Activated effector memory CD4-positive, alpha-beta T cell treated with anti-CD3 and anti-CD28 coated beads, Interleukin-2, amount 50 U/mL, for 16 hours (primary cell): ENCODE data around the gene UBN1.

Experiments
- DNase-seq: peaks from one replicate; pipeline ENCODE4 v3.0.0-alpha.2; 2020

The UBN1 gene

DNA sequence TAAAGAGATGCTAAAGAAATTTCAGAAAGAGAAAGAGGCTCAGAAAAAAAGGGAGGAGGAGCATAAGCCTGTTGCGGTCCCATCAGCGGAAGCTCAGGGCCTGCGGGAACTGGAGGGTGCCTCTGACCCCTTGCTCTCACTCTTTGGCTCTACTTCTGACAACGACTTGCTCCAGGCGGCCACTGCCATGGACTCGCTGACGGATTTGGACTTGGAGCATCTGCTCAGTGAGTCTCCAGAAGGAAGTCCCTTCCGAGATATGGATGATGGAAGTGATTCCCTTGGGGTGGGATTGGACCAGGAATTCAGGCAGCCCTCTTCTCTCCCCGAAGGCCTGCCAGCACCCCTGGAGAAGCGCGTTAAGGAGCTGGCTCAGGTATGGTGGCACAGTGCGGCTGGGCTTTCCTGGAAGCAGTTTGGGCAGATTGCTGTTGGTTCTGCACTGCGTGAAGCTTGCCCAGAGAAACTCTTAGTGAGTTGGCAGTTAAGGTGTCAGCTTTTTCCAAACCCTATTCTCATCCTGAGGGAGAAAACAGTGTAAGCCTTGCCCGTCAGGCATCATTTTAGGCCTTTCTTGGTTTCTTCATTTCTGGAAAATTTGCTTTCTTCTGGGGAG is 13.6 kb downstream of the UBN1 start:
- DNase-seq, result peak; percentile 44

DNA sequence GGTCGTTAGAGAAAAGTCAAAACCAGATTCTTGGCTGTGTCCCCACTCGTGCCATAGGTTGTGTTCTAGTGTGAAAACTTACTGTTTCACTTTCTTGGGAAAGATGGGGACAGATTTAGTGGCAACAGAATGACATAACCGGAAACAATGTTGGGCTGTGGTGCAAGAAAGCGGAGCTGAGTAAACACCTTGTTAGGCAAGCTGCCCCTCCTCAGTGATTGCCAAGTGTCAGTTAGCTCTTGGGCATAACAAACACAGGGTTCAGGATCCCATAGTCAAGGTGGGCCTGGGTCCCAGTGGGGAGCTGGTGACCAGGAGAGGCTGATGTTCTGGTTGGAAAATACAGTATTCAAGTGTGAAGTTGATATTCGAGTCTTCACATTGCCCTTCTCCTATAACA is 15.4 kb downstream of the UBN1 start:
- peak; percentile 24 for DNase-seq

DNA sequence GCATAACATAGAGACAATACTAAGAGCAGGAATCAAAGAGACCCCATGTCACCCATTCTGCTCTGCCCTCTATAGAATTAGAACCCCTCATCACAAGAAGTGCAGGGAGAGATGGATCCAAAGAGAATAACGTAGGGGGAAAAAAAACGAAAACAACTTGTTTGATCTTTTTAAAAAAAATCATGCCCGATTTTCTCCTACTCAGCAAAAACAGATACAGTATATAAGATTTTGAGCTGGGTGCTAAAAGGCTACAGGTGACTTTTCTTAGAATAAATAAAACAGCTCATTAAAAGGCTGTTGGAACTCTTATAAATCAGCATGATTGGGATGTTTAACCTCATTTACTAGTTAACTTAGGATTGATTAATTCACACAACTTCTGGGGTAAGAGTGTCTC is 17.4 kb downstream of the UBN1 start:
- no peak for DNase-seq

DNA sequence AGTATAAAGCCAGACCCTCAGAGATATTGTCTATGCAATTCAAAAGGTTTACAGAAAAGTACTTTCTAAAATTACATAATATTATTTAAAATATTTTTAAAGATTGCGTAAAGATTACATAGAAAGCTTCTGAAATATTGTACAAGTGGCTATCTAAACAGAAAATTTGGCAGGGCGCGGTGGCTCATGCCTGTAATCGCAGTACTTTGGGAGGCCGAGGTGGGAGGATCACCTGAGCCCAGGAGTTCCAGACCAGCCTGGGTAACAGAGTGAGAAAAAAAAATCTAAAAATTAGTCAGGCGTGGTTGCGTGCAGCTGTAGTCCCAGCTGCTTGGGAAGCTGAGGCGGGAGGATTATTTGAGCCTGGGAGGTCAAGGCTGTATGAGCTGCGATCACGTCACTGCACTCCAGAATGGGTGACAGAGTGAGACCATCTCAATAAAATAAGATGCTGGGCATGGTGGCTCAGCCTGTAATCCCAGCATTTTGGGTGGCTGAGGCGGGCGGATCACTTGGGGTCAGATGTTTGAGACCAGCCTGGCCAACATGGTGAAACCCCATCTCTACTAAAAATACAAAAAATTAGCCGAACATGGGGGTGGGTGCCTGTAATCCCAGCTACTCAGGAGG is 18.1 kb downstream of the UBN1 start:
- DNase-seq, result peak; percentile 54

DNA sequence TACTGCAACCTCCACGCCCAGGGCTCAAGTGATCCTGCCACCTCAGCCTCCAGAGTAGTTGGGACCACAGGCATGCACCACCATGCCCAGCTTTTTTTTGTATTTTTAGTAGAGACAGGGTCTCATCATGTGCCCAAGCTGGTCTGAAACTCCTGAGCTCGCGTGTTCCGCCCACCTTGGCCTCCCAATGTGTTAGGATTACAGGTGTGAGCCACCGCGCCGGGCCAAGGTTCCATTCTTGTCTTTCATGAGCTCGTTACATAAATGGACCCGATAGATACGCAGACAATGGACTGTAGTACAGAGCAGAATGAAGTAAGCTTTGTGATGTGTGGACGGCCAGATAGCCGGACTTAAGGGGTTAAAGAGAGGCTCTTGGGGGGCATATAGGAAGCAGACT is 19.3 kb downstream of the UBN1 start:
- peak; percentile 27 for DNase-seq

DNA sequence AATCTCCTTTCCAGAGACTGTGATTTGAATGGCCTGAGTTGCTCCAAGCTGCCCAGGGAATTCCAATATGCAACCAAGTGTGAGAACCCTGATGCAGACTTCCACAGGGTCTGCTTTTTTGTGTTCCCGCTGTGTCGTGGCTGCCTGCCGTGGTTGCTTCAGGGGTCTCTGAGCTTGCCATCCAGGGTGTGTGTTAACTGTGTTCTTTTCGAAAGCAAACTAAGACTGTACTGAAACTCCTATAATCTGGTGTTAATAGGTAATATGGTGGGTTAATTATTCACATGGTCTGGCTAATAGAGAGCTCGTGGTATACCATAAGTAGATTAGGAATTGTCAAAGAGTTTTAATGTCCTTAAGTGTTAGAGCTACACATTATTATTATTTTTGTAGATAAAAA is 20.7 kb downstream of the UBN1 start:
- DNase-seq, result peak; percentile 34

DNA sequence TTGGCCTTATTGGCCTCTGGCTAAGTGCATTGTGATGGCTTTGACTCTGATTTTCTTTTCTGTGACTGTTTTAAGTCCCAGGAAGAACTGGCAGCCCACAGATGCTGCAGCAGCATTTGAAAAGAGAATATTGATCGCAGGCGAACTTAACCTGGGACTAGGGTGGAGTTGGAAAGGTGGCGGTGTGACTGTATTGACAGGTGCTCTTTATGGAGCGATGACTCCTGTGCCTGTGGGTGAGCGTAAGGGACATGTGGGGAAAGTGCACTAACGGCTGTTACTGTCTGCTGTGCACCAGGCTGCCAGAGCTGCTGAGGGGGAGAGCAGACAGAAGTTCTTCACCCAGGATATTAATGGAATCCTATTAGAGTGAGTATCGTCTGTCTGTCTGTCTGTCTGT is 21.3 kb downstream of the UBN1 start:
- peak; percentile 6 for DNase-seq

DNA sequence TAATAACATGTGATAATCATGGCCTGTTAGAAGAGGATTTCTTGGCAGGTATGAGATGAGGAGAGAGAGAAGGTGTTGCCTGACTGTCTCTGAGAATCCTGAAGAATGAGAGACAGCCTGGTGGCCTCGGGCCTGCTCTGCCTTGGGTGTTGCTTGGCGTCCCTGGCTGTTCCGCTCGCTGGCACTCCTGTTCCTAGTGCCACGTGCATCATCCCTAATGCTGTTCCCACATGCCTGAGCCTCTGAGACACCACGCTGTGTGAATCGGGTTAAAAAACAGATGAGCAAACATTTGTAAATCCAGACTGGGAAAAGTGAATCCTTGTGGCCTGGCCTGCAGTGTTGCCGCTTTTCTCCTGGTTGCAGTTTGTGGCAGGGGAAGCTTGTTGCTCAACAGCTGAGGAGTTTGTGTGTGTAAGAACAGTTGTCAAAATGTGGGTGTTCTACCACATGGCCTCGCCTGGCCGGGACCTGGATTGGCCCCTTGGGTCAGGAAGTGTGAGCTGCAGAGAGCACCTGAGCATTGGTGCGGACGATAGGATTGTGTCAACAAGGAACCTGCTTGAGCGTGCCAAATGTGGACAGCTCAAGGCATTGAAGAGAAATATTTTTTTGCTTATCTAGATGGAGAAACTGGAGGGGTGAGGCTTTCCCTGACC is 22.0 kb downstream of the UBN1 start:
- DNase-seq, result peak; percentile 46

DNA sequence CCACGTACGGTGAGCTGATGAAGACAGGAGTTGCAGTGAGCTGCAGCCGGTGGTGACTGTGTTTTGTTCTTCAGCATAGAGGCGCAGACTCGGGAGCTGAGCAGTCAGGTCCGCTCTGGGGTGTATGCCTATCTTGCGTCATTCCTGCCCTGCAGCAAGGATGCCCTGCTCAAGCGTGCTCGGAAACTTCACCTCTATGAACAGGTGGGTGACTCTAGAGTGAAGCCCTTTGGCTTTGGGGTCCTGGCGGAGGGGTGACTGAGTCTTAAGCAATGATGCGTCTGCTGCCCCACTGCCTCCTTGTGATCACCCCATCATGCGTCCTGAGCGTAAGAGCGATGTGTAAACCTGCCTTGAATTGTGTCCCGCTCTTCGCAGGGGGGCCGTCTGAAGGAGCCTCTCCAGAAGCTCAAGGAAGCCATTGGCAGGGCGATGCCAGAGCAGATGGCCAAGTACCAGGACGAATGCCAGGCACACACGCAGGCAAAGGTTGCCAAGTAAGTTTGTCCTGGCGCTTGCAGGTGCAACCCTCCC is 22.9 kb downstream of the UBN1 start:
- DNase-seq, result peak; percentile 38

DNA sequence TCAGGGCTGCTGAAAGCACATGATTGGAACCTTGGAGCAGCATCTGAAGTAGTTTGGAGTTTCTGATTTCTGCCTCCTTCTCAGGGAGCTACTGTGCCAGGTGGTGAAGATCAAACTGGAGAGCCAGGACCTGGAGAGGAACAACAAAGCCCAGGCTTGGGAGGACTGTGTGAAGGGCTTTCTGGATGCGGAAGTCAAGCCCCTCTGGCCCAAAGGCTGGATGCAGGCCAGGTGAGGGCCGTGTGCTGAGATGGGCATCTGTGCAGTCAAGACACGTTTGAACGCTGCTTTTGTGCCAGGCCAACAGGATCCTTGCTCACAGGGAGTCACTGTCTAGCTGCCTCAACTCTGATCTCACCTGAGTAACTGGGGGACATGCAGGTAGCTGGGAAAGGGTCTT is 23.8 kb downstream of the UBN1 start:
- DNase-seq, result peak; percentile 46

DNA sequence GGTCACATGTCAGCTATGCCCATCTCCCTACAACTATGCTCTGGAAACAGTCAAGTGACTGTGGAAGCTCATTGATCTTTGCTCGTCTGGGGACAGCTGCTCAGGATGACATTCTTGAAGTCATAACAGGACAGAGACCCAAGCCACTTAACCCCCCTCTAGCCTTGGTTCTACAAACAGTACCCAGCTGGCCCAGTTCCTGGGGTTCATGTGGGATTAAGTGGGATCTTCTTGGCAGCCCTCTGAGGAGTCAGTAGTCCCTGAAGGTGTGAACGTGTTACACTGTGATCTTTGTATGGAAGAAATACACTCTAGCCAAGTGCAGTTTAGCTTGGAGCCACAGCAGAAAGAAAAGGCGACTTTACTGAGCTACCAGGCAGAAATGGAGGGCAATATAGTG is 25.8 kb downstream of the UBN1 start:
- peak; percentile 27 for DNase-seq

DNA sequence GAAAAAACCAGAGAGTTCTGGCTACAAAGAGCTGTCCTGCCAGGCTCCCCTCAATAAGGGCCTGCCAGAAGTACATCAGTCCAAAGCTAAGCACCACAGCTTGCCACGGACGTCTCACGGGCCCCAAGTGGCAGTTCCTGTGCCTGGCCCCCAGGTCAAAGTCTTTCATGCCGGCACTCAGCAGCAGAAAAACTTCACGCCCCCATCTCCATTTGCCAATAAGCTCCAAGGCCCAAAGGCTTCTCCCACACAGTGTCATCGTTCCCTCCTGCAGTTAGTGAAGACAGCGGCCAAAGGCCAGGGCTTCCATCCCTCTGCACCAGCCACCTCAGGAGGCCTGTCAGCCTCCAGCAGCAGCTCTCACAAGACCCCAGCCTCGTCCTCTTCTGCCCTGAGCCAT is 27.4 kb downstream of the UBN1 start:
- no peak for DNase-seq

DNA sequence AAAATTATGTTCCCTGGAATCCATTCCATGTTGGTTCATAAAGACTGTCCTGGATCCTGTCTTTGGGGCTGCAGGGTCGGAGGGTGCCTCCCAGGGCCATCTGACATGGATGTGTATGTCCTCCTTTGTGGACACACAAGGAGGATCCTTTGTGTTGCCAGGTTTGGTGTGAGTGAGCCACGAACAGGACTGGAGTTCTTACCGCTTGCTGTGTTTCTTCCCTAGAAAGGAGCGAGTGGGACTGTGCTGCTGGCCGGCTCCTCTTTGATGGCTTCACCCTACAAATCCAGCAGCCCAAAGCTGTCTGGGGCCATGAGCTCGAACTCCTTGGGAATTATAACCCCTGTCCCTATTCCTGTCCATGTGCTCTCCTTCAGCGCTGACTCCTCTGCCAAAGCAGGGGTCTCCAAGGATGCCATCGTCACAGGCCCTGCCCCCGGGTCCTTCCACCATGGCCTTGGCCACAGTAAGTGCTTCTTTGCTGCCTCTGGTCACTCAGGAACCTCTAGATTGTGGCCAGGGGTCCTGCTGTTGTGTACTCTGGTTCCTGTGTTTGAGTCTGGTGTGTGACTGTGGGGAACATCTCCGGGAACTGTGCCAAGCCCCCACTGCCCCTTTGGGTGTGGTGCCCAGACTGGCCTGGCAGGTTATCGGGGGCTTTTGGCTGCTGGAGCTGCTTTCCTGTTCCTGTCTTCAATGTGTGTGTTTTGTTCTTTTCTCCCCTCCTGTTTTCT is 29.5 kb downstream of the UBN1 start:
- no peak for DNase-seq

DNA sequence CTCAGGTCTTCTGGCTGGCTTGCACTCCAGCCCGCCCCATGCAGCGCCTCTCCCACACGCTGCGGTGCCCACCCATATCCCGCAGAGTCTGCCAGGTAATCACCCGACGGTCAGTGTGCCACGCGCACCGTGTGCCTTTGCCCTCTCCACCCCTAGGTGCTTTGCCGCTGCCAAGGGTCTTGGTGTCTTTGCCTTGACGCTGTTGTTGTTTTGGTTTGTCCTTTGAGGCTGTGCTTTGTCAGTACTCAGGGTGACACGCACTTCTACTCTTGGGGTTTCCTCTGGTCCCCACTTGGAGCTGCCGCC is 30.1 kb downstream of the UBN1 start:
- DNase-seq, result no peak

DNA sequence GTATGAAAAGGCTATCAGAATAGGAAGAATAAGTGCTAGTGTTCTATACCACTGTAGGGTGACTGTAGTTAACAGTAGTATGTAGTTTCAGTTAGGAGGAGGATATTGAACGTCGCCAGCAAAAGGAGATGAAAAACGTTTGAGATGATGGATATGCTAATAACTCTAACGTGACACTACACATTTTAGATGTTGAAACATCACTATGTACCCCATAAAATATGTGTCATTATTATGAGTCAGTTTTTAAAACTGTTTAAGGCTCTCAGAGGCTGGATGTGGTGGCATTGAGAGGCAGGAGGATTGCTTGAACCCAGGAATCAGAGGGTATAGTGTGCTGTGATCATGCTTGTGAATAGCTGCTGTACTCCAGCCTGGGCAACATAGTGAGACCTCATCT is 31.8 kb downstream of the UBN1 start:
- no peak for DNase-seq

DNA sequence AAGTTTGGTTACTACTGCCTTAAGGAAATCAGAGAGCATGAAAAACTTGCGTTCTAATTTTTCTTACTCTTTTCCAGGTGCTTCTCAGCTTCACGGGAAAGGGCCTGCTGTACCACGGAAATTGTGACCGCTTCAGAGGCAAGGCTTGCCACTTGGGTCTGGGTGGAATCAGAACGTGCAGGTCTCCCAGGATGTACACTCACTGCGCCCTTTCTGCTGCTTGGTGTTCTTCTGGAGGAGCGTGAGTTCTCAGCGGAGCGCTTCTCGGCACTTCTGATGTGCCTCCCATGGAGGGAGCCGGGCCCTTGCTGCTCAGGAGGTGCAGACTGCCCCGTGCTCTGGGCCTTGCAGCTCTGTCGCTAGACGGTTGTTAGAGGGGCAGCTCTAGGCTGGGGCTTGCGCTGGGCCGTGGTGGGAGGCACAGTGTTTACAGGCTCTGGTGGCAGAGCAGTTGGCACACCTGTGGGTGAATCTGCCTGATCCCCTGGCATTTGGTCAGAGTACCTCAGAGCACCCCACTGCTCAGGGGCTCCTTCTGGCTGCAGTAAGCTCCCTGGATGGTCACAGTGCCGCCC is 32.8 kb downstream of the UBN1 start:
- no peak for DNase-seq

DNA sequence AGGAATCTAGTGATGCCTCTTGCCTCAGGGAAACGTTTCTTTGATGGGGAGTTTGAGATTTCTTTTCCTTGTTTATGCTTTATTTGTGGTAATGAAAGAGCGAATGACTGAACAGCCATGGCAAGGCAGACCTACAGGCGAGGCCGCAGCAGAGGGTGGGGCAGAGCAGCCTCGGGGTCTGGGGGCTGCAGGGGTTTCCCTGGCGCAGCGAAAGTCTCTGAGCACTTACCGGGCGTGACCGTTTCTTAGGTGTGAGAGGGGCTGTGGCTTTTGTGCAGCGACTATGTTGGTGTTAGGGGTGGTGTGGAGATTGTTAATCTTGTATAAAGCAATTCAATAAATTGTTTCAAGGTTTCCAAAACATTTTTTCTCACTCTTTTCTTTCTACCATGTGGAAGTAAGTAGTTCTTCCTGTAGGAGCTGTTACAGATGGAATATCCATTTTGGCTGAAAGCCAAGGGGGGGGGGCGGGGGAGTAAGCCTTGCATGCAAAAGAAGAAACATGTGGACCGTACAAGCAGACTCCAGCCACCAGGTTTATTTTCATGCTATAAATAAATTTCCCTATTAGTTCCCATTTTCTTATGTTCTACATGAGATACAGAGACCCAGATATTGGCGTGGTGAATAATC is 34.8 kb downstream of the UBN1 start:
- DNase-seq, result no peak

DNA sequence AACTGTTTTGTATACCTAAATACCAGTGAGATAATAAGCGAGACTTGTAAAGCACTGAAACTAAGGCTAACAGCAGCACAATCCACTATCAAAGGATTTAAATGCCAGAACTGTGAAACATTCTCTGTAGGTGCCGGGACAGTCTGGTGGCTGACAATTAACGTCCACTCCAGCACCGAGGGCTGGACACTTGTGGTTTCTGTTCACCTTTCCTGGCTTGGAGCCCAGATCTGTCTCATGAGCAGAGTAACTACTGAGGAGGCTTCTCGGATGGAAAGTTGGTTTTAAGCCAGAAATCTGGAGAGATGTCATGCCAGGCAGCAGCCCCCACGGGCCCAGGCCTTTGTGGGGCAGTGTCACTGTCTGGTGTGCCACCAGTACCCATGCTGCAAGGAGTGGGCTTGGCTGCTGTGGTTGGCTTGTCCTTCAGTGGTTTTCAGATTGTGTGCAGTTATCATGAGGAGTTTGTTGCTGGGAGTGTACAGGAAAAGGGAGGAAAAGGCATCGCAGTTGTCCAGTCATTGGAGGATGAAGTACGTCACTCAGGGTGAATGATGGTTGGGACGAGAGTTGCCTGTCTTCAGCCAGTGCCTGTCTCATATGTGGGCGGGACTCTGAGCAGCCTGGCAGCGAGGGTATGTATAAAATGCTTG is 35.5 kb downstream of the UBN1 start:
- no peak for DNase-seq

DNA sequence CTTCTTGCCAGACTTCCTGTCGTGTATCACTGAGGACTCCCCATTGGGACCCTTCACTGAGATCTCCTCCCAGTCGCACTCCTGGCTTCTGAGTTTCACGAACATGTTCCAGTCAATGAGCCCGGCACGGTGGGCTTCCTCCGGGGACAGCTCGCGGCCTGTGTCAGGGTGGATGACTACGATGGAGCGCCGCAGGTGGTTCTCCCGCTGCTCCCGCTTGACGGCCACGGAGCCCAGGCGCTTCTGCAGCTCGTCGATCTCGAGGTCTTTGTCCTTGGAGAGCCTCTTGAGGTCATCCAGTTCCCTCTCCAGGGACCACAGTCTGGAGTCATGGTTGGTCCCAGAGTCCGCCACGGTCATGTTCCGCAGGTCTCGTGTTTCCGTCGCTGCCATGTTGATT is 36.2 kb downstream of the UBN1 start:
- no peak for DNase-seq

DNA sequence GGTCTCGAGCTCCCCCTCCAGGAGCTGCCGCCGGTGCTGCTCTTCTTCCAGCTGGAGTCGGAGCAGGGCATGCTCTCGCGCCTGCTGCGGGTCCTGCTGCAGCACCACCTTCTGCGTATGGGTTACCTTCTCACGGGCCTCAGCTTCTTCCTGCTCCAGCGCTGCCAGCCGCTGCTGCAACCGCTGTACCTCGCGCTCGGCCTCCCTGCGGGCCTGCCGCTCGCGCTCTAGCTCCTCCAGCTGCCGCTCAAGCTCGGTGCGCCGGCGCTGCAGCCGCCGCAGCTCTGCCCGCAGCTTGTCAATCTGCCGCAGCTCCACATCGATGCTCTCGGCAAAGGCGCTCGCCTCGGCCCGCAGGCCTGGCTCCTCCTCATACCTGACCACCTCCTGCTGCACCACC is 36.9 kb downstream of the UBN1 start:
- DNase-seq, result no peak

DNA sequence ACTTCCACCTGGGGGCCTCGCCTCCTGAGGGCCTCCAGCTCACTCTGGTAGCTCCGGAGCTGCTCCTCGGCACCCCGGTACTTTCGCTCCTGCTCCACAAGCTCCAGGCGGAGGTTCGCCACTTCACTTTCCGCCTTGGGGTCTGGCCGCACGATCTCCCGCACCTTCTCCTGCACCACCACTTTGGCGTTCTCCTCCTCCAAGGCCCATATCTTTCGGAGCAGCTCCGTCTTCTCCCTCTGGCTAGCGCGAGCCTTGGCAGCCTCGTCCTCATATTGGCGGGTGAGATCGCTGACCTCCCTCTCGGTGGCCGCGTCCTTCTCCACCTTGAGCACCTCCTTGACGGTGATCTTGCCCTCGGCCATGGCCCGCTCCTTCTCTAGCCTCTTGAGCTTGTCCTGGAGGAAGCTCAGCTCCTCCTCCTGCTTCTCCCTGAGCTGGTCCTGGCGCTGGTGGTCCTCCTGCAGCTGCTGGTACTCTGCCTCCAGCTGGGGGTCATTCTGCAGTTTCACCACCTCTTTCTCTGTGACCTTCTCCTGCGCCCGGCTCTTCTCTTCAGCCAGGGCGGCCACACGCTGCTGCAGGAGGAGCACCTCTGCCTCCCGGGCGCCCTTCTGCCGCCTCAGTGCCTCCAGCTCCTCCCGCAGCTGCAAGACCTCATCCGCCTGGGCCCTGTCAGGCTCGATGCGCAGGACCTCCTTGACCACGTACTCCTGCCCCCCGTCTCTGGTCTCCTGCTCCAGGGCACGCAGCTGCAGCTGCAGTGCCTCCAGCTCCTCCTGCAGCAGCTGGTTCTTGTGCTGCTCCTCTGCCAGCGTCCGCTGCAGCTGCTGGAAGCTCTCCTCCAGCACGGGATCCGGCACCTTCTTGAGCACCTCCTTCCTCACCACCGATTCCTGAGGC is 37.9 kb downstream of the UBN1 start:
- no peak for DNase-seq
